HG02885 (cell line): ENCODE data around the gene S100A2.

ENCODE experiments used
- ATAC-seq: cut with Tn5 transposase; IDR thresholded peaks from one replicate; pipeline ENCODE4 v1.9.1; 2021; ENCODE audit warnings: mild to moderate bottlenecking; ENCODE audit not compliant: unreplicated experiment, poor library complexity

The S100A2 gene

DNA sequence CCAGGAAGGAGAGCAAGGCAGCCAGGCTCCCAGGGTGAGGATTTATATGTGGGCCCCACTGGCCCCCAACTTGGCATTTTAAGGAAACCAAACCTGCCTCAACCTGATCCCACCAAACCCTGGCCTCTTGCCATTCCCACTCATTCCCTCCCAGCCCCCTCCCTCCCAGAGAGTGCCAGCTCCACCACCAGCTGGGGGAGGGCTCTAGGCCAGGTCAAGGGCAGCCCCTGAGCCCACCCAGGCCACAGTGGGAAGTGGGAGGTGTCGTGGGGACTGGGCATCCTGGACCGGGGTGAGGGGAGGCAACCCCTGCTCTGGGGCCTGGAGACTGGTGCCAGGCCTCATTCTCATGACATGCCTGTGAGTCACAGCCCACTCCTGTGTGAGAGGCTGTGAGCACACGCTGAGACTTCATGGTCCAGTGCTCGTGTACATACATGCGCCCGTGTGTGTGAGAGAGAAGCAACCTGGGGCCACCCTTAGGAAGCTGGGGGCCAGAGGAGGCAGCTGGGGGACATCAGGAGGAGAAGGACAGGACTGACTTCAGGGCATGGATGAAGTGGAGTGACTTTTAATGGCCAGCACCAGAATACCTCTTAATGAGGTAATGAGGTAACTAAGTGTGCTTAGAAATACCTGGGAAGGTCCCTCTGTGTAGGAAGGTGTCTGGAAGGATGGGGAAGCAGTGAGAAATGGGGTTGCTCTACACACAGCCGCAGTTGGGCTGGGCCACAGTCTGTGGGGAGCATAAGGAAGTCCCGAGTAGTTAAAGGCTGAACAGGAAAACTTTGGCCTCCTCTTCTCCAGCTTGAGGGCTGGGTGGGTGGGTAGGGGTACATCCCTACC lies at the start of gene S100A2:
TSS of gene S100A2 (minus strand) at position 316 of the 846 bp plus-strand sequence. CDS start 1,967 bp downstream, outside the sequence.
- ATAC-seq, result no peak

DNA sequence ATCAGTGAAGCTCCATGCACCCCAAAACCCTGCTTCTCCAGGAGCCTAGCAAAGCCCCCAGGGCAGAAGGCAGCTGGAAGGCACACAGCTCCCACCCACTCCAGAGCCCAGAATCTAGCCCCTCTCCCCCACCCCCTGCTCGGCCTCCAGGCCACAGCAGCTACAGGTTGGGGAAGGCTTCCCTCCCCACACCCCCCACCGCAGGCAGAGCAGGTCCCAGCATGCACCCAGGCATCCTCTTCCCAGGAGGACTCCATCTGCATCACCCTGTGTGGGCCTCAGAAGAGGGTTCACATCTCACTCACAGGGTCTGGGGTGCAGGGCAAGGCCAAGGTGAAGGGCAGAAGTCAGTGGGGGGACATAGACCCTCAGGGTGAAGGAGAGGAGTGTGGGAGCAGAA lies 49.8 kb upstream of the S100A2 start:
- ATAC-seq, result no peak

DNA sequence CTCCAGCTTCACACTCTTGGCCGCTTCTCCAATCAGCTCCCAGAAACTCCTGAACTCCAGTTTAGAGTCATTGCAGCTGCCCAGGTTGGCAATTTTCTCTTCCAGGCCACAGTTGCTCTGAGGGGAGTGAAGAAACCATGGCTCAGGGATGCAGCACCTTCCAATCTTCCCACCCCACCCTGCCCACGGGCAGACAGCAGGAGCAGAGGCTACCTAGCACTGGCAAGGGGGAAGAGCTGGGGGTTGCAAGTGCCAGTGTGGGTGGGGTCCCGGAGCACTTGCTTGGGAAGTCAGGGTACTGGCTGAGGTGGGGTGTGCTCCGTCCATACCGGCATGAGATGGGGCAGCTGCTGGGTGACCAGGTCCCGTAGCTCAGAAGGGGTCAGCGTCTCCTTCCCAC lies 49.3 kb upstream of the S100A2 start:
- ATAC-seq, result no peak

DNA sequence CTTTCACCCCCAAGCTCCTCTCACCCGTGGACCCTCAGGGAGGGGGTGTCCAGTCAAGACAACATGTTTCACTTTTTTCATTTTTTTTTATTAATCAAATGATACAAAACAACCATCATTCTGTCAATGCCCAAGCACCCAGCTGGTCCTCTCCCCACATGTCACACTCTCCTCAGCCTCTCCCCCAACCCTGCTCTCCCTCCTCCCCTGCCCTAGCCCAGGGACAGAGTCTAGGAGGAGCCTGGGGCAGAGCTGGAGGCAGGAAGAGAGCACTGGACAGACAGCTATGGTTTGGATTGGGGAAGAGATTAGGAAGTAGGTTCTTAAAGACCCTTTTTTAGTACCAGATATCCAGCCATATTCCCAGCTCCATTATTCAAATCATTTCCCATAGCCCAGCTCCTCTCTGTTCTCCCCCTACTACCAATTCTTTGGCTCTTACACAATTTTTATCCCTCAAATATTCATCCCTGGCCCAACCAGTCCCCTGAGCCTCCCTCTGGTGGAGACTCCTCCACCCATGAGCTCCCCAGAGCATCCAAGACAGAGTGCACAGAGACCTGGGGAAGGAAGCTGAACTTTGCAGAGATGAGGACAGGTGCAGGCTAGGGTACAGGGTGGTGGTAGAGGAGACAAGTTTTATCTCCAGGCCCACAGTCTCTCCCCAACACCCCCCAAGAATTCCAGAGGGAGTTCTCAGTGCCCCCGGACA lies 48.7 kb upstream of the S100A2 start:
- no peak for ATAC-seq

DNA sequence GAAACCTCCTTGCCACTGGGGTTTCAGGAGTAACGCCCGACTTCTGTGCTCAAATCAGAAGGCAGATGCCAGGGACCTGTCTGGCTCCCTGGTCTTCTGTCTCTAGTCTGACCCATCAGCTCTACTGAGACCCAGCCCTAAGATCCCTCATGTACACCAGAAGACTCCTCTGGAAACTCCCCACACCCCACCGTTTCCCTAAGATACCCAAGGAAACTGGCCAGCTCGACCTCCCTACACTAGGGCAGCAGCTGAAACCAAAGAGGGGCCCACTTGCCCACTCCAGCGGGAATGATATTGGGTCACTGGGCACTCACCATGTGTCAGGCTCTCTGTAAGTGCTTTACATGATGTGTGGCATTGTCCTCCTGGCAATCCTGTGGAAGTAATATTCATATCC lies 47.8 kb upstream of the S100A2 start:
- ATAC-seq, result no peak

DNA sequence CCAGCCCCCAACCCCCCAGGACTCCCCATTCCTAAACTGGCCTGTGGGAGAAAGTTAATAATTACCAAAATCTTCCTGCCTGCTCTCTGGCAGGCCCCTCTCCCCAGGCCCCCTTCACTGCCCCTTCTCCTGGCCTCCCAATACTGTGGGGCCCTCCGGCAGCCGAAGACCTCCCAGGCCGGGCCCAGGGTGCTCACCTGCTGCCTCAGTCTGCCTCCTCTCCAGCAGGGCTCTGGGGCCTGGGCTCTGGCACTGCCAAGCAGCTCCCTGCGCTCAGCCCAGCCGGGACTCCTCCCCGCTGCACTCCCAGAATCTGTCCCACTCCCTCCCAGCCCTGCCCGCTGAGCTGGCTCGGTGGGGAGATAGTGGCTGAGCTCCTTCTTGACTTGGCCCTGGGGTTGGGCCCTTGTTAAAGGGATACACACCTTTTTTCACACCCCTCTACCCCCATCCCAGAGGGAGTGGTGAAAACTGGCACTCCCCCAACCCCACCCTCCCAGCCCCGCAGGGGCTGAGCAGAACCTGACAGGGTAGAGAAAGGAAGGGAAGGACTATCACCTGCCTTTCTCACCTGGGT lies 47.2 kb upstream of the S100A2 start, which contains the start of gene S100A16:
TSS of gene S100A16 (minus strand) at position 383 of the 577 bp plus-strand sequence. CDS start 4,986 bp downstream, outside the sequence.
- ATAC-seq, result no peak

DNA sequence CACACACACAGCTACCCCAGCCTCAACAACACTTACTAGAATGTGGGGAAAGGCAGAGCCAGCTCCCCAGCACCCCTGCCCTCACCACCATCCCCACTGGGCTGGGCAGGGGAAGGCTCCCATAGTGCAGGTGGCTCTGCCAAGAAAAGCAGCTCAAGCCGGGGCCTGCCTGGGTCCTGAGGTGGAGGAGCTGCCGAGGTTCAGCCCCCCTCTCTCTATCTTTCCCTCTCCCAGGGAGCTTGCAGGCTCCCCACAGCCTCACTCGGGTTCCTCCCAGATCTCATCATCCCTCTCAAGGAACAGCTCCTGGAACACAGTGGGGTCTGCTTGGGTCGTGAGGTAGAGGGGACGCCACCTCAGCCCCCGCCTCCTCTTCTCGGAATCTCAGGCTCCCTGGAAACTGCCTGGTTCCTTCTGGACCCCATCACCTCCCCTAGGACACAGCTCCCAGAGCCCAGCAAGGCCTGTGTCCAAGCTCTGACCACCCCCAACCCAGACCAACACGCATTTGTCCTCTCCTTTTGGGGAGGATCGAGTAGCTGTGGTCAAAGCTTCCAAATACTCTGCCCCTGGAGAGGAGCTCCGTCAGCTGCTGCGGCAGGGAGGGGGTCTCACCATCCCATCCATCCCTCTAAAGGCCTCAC lies 46.6 kb upstream of the S100A2 start:
- ATAC-seq, result no peak

DNA sequence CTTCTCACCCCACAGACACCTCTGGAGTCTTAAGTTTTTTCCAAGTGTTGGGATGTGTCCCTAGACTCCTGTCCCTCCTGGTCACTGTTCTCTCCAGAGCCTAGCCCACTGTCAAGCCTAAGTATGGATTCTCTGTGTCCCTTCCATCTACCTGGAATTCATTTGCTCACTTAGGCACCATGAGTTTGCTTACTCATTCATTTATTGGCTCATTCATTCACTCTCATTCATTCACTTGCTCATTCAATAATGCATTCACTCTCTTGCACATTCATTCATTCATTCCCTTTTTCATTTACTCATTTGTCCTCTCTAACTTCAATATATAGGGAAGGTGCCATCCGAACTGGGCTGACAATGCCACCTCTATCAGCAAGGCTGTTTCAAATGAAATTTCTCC lies 45.7 kb upstream of the S100A2 start:
- no peak for ATAC-seq

DNA sequence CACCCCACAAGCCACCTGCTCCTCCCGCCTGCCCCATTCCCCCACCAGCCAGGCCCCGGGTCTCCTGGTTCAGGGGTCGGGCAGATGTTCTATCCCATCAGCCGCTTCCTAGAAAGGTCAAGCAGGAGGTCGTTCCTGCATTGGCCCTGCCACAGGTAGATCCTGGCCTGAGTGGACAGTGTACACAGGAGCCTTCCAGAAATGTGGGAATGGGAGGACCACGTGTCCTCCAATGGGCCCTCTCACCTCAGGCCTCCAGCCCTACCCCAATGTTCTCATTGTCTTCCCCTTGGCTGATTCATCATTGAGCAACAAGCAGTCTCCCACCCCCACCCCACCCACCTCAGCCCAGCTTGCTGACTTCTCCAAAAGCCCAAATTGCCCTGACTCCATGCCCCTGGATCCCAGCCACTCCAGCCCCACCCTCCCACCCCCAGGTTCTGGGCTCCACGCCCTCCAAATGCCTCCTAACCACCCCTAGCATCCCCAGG lies 45.2 kb upstream of the S100A2 start:
- ATAC-seq, result no peak

DNA sequence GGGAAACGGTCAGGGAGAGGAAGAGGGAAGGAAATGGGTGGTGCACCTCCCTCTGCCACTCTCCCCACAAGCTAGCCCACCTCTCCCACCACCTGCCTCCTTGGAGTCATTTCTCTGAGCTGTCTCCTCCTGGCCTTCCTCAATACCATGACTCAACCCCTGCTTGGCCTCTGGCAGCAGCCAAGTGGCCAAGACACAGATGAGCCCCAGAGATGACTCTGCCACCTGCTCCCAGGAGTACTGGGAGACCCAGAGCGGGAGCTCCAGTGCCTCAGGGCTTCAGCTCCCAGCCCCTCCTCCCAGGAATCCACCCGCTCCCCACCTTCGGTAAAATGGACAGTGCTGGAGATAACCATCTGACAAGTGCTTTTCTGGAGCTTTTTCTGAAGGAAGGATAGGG lies 44.7 kb upstream of the S100A2 start:
- no peak for ATAC-seq

DNA sequence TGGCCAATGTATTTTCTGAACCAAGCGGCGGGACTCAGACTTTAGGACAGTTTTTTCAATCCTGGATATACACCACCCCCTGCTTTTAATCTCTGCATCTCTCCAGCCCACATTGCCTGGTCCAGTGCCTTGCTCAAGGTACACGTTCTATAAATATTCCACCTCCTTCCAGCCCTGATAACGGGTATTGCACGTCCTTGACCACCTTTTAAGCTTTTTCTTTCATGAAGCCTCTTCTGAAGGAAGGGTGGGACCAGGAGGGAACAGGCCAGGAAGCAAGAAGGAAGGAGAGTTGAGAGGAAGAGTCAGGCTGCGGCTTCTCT lies 43.9 kb upstream of the S100A2 start:
- no peak for ATAC-seq

DNA sequence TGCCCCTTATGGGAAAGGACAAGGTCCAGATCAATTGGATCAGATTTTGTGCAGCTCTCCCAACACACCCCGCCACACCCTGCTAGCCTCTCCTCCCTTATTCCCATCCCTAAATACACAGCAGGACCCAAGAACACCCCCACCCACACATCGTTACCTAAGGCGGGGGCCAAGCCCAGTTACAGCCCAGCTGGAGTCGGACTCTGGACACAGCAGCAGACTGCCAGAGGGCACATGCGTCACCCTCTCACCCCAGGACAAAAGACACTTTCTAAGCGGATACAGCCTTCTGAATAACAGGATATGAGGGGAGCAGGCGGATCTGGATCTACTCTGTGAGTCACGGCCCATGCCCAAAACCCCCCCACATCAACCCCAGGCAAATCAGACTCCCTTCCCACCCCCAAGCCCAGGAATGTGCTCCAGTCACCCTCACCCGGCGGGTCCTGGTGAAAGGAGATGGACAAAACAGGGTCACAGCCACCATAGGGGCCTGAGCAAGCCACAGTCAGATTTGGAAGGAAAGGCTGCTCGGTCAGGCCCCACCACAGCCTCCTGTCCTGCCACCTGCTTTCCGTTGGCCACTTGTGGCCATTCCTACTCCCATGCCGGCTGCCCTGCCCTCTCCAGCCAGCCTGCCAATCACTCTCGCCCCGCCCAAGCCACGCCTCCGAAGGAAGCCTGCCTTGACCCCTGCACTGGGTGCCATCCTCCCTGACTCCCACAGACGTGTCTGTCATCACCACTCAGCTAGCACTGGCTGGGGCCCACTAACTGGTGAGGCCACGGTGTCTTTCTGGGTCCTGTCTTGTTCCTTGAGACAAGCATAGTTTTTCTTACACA lies 43.3 kb upstream of the S100A2 start:
- ATAC-seq, result no peak

DNA sequence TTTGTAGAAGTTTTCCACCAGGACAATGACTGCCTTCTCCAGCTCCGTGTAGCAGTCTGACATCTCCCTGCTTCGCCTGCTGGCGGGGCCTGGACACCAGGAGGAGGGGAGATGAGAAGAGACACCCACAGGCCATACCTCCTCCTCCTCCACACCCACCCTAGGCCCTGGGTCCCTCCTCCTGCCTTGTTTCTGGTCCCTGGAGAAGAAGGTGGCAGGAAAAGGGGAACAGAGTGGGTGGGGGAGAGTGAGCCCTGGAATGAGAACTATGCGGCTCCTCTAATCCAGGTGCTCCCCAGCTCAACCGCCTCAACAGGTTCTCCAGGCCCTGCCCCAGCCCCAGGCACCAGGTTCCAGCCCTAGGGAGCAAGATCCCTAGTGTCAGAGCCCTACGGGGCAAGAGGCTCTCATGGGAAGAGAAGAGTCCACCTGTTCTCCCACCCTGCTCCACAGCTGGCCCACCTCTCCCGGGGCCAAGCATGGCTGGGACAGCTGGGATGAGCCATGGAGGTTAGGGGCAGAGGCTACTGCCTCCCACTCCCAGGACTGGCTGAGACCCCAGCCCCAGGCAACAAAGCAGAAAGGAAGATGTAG lies 42.5 kb upstream of the S100A2 start:
- ATAC-seq, result no peak

DNA sequence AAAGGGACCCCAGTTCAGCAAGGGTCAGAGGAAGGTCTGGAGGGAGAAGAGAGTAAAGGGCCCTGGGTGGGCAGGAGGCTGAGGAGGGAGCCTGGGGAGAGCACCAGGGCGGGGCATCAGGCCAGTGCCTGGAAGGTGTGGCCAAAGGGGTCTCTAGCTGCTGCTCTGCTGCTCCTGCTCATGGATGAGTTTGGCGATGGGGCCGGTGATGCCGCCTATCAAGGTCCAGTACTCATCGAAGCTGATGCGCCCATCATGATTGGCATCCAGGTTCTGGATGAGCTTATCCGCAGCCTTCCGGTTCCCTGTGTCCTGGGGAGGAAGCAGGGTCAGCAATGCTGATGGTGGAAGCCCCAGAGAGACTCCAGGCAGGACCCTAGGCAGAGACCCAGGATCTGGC lies 41.7 kb upstream of the S100A2 start:
- ATAC-seq, result no peak

DNA sequence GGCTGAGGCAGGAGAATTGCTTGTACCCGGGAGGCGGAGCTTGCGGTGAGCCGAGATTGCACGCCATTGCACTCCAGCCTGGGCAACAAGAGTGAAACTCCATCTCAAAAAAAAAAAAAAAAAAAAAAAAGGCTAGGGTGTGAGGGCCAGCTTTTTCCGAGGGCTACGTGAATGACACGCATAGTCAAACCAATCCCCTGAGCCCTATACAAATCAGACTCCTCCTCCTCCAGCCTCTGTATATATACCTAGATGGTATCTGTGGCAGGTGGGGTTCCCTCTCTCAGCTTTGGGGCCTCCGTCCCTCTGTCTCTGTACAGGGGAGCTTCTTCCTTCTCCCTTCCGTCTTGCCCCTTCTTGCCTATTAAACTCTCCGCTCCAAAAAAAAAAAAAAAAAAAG lies 40.5 kb upstream of the S100A2 start:
- ATAC-seq, result no peak

DNA sequence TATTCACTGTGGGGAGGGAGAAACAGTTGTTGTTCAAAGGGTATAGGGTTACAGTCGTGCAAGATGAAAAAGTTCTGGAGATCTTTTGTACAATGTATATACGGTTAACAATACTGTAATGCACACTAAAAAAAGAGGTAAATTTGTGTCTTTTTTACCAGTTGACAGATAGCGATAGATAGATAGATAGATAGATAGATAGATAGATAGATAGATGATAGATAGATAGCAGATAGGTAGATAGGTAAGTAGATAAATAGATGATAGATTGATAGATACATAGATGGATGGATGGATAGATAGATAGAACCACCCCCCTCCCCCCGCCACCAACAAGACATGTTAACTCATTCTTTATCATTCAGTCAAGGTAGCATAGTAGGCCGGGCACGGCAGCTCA lies 37.1 kb upstream of the S100A2 start:
- no peak for ATAC-seq

DNA sequence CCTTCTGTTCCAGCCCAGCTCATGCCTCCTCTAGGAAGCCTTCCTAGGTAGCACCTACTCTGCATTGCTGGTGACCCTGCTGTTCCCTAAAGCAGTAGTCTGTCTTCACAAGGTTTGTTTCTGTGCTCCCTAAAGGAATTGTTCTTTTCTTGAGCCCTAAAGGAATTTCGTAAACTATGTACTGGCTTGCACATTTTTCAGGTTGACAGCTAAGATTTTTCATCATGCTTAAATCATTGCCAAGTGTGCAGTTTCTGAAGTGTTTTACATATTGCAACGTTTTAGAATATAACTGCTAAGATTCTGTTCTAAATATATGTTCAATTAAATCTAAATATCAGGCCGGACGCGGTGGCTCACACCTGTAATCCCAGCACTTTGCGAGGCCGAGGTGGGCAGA lies 34.2 kb upstream of the S100A2 start:
- ATAC-seq, result no peak

DNA sequence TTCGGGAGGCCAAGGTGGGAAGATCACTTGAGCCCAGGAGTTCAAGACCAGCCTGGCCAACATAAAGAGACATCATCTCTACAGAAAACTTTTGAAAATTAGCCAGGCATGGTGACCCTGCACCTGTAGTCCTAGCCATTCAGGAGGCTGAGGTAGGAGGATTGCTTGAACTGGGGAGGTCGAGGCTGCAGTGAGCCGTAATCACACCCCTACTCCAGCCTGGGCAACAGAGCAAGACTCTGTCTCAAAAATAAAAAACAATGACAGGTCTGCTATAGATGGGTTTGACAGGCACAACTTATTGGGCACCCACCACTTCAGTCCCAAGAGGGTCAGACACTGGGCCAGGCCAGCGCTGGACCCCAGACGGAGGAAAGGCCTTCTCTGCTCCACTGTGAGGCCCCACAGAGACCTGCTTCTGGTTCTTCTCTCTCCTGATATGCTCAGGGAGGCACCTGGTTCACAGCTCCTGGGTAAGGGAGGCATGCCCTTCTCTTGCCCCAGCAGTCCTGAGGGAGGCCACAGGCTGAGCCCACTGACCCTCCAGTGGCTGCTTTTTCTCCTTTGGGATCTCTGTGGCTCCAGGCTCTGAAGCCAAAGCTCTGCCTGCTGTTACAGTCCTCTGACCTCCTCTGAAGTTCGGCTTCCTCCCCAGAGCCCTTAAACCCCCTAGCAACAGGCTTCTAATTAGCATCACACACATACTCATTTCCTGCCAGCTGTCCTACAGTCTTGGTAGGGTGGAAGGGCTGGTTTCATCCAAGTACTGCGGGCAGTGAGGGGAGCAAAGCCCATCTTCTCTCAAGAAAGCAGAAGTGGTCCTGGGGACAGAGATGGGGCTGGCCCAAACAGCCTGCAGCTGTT lies 32.9 kb upstream of the S100A2 start:
- peak; percentile 94 for ATAC-seq

DNA sequence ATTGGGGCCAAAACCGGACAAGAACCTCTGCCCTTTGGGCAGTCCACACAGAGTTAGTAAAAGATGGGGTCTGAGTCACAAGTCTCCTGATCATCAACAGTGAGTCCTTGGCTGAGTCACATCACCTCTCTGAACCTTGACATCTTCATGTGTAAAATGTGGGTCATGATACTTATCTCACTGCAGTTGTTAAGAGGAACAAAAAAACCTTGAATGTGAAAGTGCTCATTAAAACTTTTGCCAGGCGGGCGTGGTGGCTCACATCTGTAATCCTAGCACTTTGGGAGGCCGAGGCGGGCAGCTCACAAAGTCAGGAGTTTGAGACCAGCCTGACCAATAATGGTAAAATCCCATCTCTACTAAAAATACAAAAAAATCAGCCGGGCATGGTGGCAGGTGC lies 31.6 kb upstream of the S100A2 start:
- no peak for ATAC-seq
